ENCODE measurements around the gene MAGEA12.
"Not testable (repeated sequence)": the region's sequence is repeated elsewhere in the genome, so short reads cannot be mapped to it uniquely, and the experiment has no call there.

MAGEA12 gene

DNA sequence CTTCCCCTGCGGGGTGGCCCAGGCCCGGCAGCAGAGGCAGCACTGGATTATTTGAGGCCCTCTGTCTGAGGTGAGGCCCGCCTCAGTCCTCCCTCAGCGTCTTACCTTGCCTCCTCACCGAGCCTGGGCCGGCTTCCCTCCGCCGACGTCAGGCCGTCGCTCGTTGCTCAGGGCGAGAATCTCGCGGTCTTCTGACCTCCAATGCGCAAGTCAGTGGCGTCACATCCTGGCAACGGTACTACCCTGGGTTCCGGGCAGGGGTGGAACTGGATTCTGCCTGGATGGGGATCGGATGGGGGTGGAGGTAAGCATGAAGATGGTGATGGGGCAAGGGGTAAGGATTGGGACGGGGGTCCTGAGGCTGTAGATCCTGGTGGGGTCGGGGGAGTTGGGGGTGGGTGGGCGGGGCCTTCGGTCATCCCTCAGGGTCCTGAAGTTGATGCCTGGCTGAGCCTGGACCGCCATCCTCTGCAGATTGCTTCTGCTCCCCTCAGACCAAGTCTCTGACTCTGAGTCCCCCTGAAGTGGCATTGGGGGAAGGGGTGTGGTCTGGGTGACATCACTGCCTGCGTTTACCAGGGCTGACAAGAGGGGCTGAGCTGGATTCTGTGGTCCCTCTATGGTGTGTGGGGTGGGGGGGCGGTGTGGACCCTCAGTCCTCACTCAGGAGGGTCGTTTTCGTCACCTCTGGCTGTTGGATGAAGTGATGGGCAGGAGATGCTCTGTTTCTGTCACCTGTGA lies 36.2 kb downstream of the MAGEA12 start, which contains the start of gene MAGEA6:
MAGEA6 (minus strand) TSS at position 141 of the 741 bp plus-strand sequence. CDS start 2,039 bp downstream, outside the sequence.
- not testable (repeated sequence) for DNase-seq

GRCh38 chrX:152787062-152787461 lies 53.5 kb downstream of the MAGEA12 start:
- not testable (repeated sequence) for DNase-seq

All from GDM1 (cell line).